ENCODE measurements around the gene RALGPS1. TPM values are rescaled to one million over a fixed set of nuclear protein-coding genes. Genes with fewer than 3 reads are reported as not detected.
A peak's percentile ranks its signal among the peaks of the same experiment; 100 is the strongest.

Gene RALGPS1
- total RNA-seq, 2 donors from 2014 or later, result 1.4 to 13.8 TPM

GRCh38 chr9:127098916-127099553 lies 184.5 kb downstream of the RALGPS1 start:
- Mint-ChIP-seq H3K27ac (no peak overlapping the region), H3K9me3 (no peaks in the 10 kb centered on the region), H3K36me3 (no peaks in the 10 kb centered on the region)
- DNase-seq (ENCODE audit: low spot score in 2 of 2) (no peak), ATAC-seq (no peak)

- ATAC-seq, result no peak
- H3K36me3 Mint-ChIP-seq, result no peaks in the 10 kb centered on the region
- no peaks in the 10 kb centered on the region for H3K9me3 Mint-ChIP-seq
Observed at GRCh38 chr9:127099664-127100063, 185.1 kb downstream of the RALGPS1 start.

GRCh38 chr9:127102176-127102575 lies 187.6 kb downstream of the RALGPS1 start:
- no peak for ATAC-seq
- DNase-seq (ENCODE audit: low spot score in 2 of 2), result no peak
- Mint-ChIP-seq H3K27ac (no peak overlapping the region), H3K9me3 (no peaks in the 10 kb centered on the region), H3K36me3 (no peaks in the 10 kb centered on the region)

More at GRCh38 chr9:127099664-127100063, 185.1 kb downstream of the RALGPS1 start:
- DNase-seq (ENCODE audit: low spot score in 2 of 2), result no peak
- no peak overlapping the region for H3K27ac Mint-ChIP-seq

GRCh38 chr9:127102788-127103187 lies 188.2 kb downstream of the RALGPS1 start:
- Mint-ChIP-seq H3K27ac (peak overlapping the region in 1 of 2 donors; percentile 20), H3K9me3 (no peaks in the 10 kb centered on the region), H3K36me3 (no peaks in the 10 kb centered on the region)
- ATAC-seq (peak in 1 of 2 donors; percentile 33), DNase-seq (ENCODE audit: low spot score in 2 of 2) (no peak)

GRCh38 chr9:127104581-127105311 lies 190.2 kb downstream of the RALGPS1 start:
- Mint-ChIP-seq H3K9me3 (no peaks in the 10 kb centered on the region), H3K27ac (no peak overlapping the region), H3K36me3 (no peaks in the 10 kb centered on the region)
- DNase-seq (ENCODE audit: low spot score in 2 of 2) (no peak), ATAC-seq (no peak)

- Mint-ChIP-seq H3K9me3 (no peaks in the 10 kb centered on the region), H3K27ac (no peak overlapping the region), H3K36me3 (no peaks in the 10 kb centered on the region)
- DNase-seq (ENCODE audit: low spot score in 2 of 2), result no peak
- no peak for ATAC-seq
Observed at GRCh38 chr9:127105805-127106465, 191.4 kb downstream of the RALGPS1 start.

GRCh38 chr9:127106466-127106855 lies 191.9 kb downstream of the RALGPS1 start:
- ATAC-seq (no peak), DNase-seq (ENCODE audit: low spot score in 2 of 2) (no peak)
- H3K27ac Mint-ChIP-seq, result no peak overlapping the region
- H3K9me3 Mint-ChIP-seq, result no peaks in the 10 kb centered on the region
- no peaks in the 10 kb centered on the region for H3K36me3 Mint-ChIP-seq

- DNase-seq (ENCODE audit: low spot score in 2 of 2), result no peak
- Mint-ChIP-seq H3K27ac (no peak overlapping the region), H3K9me3 (no peaks in the 10 kb centered on the region), H3K36me3 (no peaks in the 10 kb centered on the region)
- no peak for ATAC-seq
Observed at GRCh38 chr9:127107171-127107928, 192.8 kb downstream of the RALGPS1 start.

- H3K36me3 Mint-ChIP-seq, result no peaks in the 10 kb centered on the region
- DNase-seq (ENCODE audit: low spot score in 2 of 2) (no peak), ATAC-seq (no peak)
- H3K9me3 Mint-ChIP-seq, result no peaks in the 10 kb centered on the region
- no peak overlapping the region for H3K27ac Mint-ChIP-seq
Observed at GRCh38 chr9:127107929-127108876, 193.6 kb downstream of the RALGPS1 start.

- H3K36me3 Mint-ChIP-seq, result no peaks in the 10 kb centered on the region
- ATAC-seq (no peak), DNase-seq (ENCODE audit: low spot score in 2 of 2) (no peak)
Observed at GRCh38 chr9:127109212-127109711, 194.7 kb downstream of the RALGPS1 start.

GRCh38 chr9:127112056-127112455 lies 197.5 kb downstream of the RALGPS1 start:
- ATAC-seq (no peak), DNase-seq (ENCODE audit: low spot score in 2 of 2) (no peak)
- Mint-ChIP-seq H3K36me3 (no peaks in the 10 kb centered on the region), H3K9me3 (no peaks in the 10 kb centered on the region), H3K27ac (no peak overlapping the region)

More at GRCh38 chr9:127109212-127109711, 194.7 kb downstream of the RALGPS1 start:
- Mint-ChIP-seq H3K27ac (no peak overlapping the region), H3K9me3 (no peaks in the 10 kb centered on the region)

- DNase-seq (ENCODE audit: low spot score in 2 of 2) (no peak), ATAC-seq (no peak)
- Mint-ChIP-seq H3K27ac (no peak overlapping the region), H3K36me3 (no peaks in the 10 kb centered on the region), H3K9me3 (no peaks in the 10 kb centered on the region)
Observed at GRCh38 chr9:127112735-127113161, 198.2 kb downstream of the RALGPS1 start.

- H3K27ac Mint-ChIP-seq, result no peak overlapping the region
- ATAC-seq, result no peak
Observed at GRCh38 chr9:127113191-127113972, 198.8 kb downstream of the RALGPS1 start.

GRCh38 chr9:127114606-127115005 lies 200.0 kb downstream of the RALGPS1 start:
- ATAC-seq, result no peak
- H3K9me3 Mint-ChIP-seq, result no peaks in the 10 kb centered on the region
- H3K27ac Mint-ChIP-seq, result no peak overlapping the region
- DNase-seq (ENCODE audit: low spot score in 2 of 2), result no peak
- no peaks in the 10 kb centered on the region for H3K36me3 Mint-ChIP-seq

More at GRCh38 chr9:127113191-127113972, 198.8 kb downstream of the RALGPS1 start:
- DNase-seq (ENCODE audit: low spot score in 2 of 2), result no peak
- Mint-ChIP-seq H3K36me3 (no peaks in the 10 kb centered on the region), H3K9me3 (no peaks in the 10 kb centered on the region)

- no peak for DNase-seq (ENCODE audit: low spot score in 2 of 2)
- no peaks in the 10 kb centered on the region for H3K36me3 Mint-ChIP-seq
- no peaks in the 10 kb centered on the region for H3K9me3 Mint-ChIP-seq
- H3K27ac Mint-ChIP-seq, result no peak overlapping the region
- ATAC-seq, result no peak
Observed at GRCh38 chr9:127116088-127116726, 201.6 kb downstream of the RALGPS1 start.
